Mammary epithelial cell (primary cell): Measurements from ENCODE around the gene PRM1.

Experiments
- CTCF ChIP-seq, 2 donors: IDR thresholded peaks in 1 of 2; conservative IDR thresholded peaks in 1 of 2; 2 replicates each; pipeline ENCODE4 v1.5.1; 2011 to 2012; ENCODE audit warnings: inconsistent platforms in 2 of 2, low read length in 2 of 2, mild to moderate bottlenecking in 2 of 2, control low read depth in 1 of 2, low read depth in 1 of 2; ENCODE audit not compliant: insufficient read depth in 1 of 2; ENCODE audit errors: extremely low read depth in 1 of 2
- EZH2 ChIP-seq: IDR thresholded peaks from 2 replicates; pipeline ENCODE4 v1.6.1; 2012; ENCODE audit warnings: low read length, inconsistent platforms, borderline replicate concordance

DNA sequence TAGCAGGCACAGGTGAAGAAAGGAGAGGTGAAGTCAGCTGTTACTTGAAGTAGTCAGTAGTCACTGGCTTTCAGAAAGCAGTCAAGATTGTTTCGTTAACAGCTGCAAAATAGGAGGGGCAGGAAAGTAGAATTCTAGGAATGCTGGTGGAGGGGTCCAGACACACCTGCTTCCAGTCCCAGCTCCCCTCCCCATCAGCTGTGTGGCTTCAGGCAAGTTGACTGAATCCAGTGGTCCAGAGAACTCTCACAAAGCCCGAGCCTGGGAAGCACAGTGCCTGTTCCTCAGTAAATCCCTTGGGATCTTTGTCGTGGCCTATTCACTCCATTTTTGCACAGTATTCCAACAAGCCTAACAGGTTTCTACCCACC lies 20.5 kb downstream of the PRM1 start:
- no peak for TF ChIP-seq CTCF (conservative IDR thresholded peaks at IDR 0.05 in 1 of 2, IDR thresholded peaks at IDR 0.05 in 1 of 2; ENCODE audit: extremely low read depth in 1 of 2, insufficient read depth in 1 of 2, low read depth in 1 of 2, low read length in 2 of 2)
- TF ChIP-seq EZH2: no peak
